A172 (cell line): ENCODE measurements around the gene MOG. TPM values are rescaled to one million over a fixed set of nuclear protein-coding genes. Genes with fewer than 3 reads are reported as not detected.

Experiments
- DNase-seq: peaks from one replicate; pipeline ENCODE4 v3.0.0-alpha.2; 2015; ENCODE audit warnings: low spot score
- total RNA-seq: library from RNA; depleted of rRNA; stranded (reverse); fragments of >200 nt; shearing (Covaris generic); gene quantifications from 2 replicates; pipeline ENCODE4 v1.2.3, GENCODE V29; 2014; rRNA removed

MOG gene
- not detected in 2 replicates for total RNA-seq

GRCh38 chr6:29656798-29657197 is at the start of gene MOG:
Gene MOG, plus strand, starts transcription at chr6:29657092. Its CDS starts 118 bp downstream, at chr6:29657210.
- DNase-seq = no peak

GRCh38 chr6:29608131-29608530 is 48.8 kb upstream of the MOG start:
- no peak for DNase-seq

- no peak for DNase-seq
These were observed 46.4 kb upstream of the MOG start for GRCh38 chr6:29610540-29610939.

GRCh38 chr6:29611426-29611825 is 45.5 kb upstream of the MOG start:
- DNase-seq = no peak

GRCh38 chr6:29617782-29618554 is 38.9 kb upstream of the MOG start:
- DNase-seq = no peak

GRCh38 chr6:29619578-29620160 is 37.2 kb upstream of the MOG start:
- no peak for DNase-seq

GRCh38 chr6:29620630-29621029 is 36.3 kb upstream of the MOG start:
- no peak for DNase-seq

- DNase-seq = no peak
These were observed 32.4 kb upstream of the MOG start for GRCh38 chr6:29624520-29624961.

- no peak for DNase-seq
These were observed 31.5 kb upstream of the MOG start for GRCh38 chr6:29625337-29625930.

GRCh38 chr6:29626948-29627754 is 29.7 kb upstream of the MOG start:
- DNase-seq = no peak

- peak; percentile 56 for DNase-seq
These were observed 29.0 kb upstream of the MOG start for GRCh38 chr6:29627755-29628418.

- peak; percentile 66 for DNase-seq
These were observed 28.2 kb upstream of the MOG start for GRCh38 chr6:29628419-29629281.

GRCh38 chr6:29629571-29629970 is 27.3 kb upstream of the MOG start:
- no peak for DNase-seq

GRCh38 chr6:29630315-29630714 is 26.6 kb upstream of the MOG start:
- no peak for DNase-seq

- no peak for DNase-seq
These were observed 25.6 kb upstream of the MOG start for GRCh38 chr6:29631209-29631810.

- peak; percentile 67 for DNase-seq
These were observed 24.8 kb upstream of the MOG start for GRCh38 chr6:29631860-29632731.

- DNase-seq = peak; percentile 83
These were observed 23.9 kb upstream of the MOG start, which contains the start of gene GABBR1 for GRCh38 chr6:29632789-29633533. Gene GABBR1, minus strand, starts transcription at chr6:29633183. Its CDS starts 798 bp downstream, at chr6:29632385.

- DNase-seq = peak; percentile 13
These were observed 23.4 kb upstream of the MOG start for GRCh38 chr6:29633534-29633905.
